Nephron (organoid): ENCODE measurements around the gene APMAP.

Source experiments
- H3K27ac Mint-ChIP-seq, 3 experiments: 2 replicates each; pipeline ENCODE4 v1.8.0; 2020; ENCODE audit warnings: mixed read lengths in 3 of 3, mild to moderate bottlenecking in 2 of 3, moderate library complexity in 1 of 3
- H3K27me3 Mint-ChIP-seq: 2 replicates; pipeline ENCODE4 v1.8.0; 2021; ENCODE audit warnings: low read depth, mild to moderate bottlenecking, moderate library complexity, mixed read lengths
- H3K36me3 Mint-ChIP-seq: 2 replicates; pipeline ENCODE4 v1.8.0; 2020; ENCODE audit warnings: low read depth, mixed read lengths
- H3K4me1 Mint-ChIP-seq: 2 replicates; pipeline ENCODE4 v1.8.0; 2020; ENCODE audit warnings: mixed read lengths
- H3K4me3 Mint-ChIP-seq, 3 experiments: 2 replicates each; pipeline ENCODE4 v1.8.0; 2020; ENCODE audit warnings: mild to moderate bottlenecking in 3 of 3, mixed read lengths in 3 of 3, moderate library complexity in 2 of 3
- H3K9me3 Mint-ChIP-seq: 2 replicates; pipeline ENCODE4 v1.8.0; 2020; ENCODE audit warnings: mixed read lengths
- TF ChIP-seq, protein P1 (sequence below), 3 experiments: fragments of 200-600 bp; sonication (generic); IDR thresholded peaks; one replicate each; pipeline ENCODE4 v1.5.0; 2021; ENCODE audit warnings: antibody characterized with exemption in 3 of 3; ENCODE audit not compliant: unreplicated experiment in 3 of 3

The APMAP gene

DNA sequence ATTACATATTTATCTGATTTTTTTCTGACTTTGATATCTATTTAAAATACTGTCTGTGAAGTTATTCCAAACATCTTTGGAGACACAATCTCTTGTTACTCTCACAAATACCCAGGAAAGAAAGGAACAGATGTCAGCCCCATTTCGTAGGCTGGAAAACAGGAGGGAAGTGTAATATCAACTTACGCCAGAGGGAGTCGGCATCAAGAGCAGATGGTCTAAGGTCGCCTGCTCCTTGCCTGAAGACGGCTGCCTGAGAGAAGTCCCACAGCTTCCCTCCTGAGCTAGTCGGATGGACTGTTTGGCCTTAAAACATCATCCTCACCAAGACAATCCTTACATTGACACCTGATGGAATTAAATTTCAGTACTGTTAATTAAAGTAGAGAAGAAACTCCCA, 30.0 kb downstream of the APMAP start:
- peaks cover 23% of the 10 kb centered on the region for H3K4me1 Mint-ChIP-seq
- peaks cover 37% of the 10 kb centered on the region for H3K36me3 Mint-ChIP-seq
- TF ChIP-seq, protein P1, sequence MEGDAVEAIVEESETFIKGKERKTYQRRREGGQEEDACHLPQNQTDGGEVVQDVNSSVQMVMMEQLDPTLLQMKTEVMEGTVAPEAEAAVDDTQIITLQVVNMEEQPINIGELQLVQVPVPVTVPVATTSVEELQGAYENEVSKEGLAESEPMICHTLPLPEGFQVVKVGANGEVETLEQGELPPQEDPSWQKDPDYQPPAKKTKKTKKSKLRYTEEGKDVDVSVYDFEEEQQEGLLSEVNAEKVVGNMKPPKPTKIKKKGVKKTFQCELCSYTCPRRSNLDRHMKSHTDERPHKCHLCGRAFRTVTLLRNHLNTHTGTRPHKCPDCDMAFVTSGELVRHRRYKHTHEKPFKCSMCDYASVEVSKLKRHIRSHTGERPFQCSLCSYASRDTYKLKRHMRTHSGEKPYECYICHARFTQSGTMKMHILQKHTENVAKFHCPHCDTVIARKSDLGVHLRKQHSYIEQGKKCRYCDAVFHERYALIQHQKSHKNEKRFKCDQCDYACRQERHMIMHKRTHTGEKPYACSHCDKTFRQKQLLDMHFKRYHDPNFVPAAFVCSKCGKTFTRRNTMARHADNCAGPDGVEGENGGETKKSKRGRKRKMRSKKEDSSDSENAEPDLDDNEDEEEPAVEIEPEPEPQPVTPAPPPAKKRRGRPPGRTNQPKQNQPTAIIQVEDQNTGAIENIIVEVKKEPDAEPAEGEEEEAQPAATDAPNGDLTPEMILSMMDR (IDR thresholded peaks at IDR 0.05; ENCODE audit: unreplicated experiment in 3 of 3), result no peak
- H3K9me3 Mint-ChIP-seq, result no peaks in the 10 kb centered on the region
- H3K4me3 Mint-ChIP-seq, result no peak overlapping the region
- H3K27ac Mint-ChIP-seq, result no peak overlapping the region
- no peaks in the 10 kb centered on the region for H3K27me3 Mint-ChIP-seq

DNA sequence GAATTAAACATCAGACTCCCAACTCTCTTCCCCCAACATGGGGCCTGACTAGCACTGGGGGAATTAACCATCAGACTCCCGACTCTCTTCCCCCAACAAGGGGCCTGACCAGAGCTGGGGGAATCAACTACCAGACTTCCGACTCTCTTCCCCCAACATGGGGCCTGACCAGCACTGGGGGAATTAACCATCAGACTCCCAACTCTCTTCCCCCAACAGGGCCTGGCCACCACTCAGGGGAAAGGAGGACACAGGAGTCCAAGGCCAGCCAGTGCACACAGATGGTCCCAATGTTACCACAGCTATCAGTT, 30.4 kb downstream of the APMAP start:
- Mint-ChIP-seq H3K27ac (no peak overlapping the region), H3K9me3 (no peaks in the 10 kb centered on the region), H3K27me3 (no peaks in the 10 kb centered on the region), H3K4me3 (no peak overlapping the region), H3K36me3 (peaks cover 33% of the 10 kb centered on the region), H3K4me1 (peaks cover 23% of the 10 kb centered on the region)
- TF ChIP-seq, protein P1 (IDR thresholded peaks at IDR 0.05; ENCODE audit: unreplicated experiment in 3 of 3), result no peak

DNA sequence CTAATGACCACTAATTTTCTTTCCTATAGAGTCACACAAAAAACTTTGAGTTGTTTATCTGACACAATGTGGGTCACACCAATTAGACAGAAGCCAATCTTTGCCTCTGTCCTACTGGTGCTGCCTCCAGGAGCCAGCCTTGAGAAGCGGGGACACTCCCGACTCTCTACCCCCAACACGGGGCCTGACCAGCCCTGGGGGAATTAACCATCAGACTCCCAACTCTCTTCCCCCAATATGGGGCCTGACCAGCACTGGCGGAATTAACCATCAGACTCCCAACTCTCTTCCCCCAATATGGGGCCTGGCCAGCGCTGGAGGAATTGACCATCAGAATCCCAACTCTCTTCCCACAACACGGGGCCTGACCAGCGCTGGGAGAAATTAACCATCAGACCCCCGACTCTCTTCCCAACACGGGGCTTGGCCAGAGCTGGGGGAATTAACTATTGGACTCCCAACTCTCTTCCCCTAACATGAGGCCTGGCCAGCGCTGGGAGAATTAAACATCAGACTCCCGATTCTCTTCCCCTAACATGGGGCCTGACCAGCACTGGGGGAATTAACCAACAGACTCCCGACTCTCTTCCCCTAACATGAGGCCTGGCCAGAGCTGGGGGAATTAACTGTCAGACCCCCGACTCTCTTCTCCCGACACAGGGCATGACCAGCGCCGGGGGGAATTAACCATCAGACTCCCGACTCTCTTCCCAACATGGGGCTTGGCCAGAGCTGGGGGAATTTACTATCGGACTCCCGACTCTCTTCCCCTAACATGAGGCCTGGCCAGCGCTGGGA, 31.0 kb downstream of the APMAP start:
- Mint-ChIP-seq H3K4me1 (peaks cover 23% of the 10 kb centered on the region), H3K9me3 (no peaks in the 10 kb centered on the region), H3K4me3 (no peak overlapping the region), H3K27me3 (no peaks in the 10 kb centered on the region), H3K36me3 (peaks cover 33% of the 10 kb centered on the region), H3K27ac (no peak overlapping the region)
- TF ChIP-seq, protein P1 (IDR thresholded peaks at IDR 0.05; ENCODE audit: unreplicated experiment in 3 of 3), result no peak

DNA sequence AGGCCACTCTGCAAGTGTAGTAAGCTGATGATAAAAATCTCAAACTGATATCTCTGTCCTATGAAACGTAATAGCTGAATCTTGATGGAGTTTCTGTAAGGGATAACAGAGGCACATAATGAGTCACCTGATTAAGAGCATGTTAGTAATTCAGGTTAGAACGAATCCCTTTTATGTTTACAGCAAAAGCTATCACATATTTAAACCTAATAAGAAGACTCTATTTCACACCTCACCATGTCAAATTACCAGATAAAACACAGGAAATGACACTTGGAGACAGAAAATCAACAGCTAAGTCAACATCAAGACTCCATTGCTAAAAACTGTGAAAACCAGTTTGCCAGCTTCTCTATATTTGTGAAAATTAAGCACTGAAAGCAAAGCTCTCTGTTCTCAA, 31.7 kb downstream of the APMAP start:
- H3K4me1 Mint-ChIP-seq, result peaks cover 23% of the 10 kb centered on the region
- TF ChIP-seq, protein P1 (IDR thresholded peaks at IDR 0.05; ENCODE audit: unreplicated experiment in 3 of 3), result no peak
- no peaks in the 10 kb centered on the region for H3K9me3 Mint-ChIP-seq
- H3K27ac Mint-ChIP-seq, result no peak overlapping the region
- peaks cover 29% of the 10 kb centered on the region for H3K36me3 Mint-ChIP-seq
- no peaks in the 10 kb centered on the region for H3K27me3 Mint-ChIP-seq
- no peak overlapping the region for H3K4me3 Mint-ChIP-seq

DNA sequence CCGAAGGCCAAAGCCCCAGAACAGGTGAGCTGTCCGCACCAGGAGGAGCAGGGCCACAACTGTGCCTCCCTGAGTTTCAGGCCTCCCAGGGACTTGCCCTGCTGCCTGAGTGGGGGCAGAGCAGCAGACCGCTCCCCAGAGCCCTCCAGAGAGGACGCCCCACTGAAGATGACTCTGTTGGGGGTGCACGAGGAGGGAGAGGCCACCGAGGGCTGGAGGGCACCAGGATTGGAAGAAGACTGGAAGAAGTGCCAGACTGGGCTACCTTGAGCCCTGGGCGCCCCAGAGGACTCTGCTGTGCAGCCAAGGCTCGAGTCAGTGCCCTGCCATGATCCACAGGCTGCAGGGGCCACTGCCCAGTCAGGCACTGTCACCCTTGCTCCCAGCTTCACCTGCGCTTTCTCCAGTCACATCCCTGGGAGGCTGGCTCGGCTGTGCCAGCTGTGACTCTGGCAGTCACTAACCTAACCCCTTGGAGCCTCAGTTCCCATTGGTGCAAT, 32.2 kb downstream of the APMAP start:
- TF ChIP-seq, protein P1 (IDR thresholded peaks at IDR 0.05; ENCODE audit: unreplicated experiment in 3 of 3), result no peak
- Mint-ChIP-seq H3K27me3 (no peaks in the 10 kb centered on the region), H3K36me3 (peaks cover 29% of the 10 kb centered on the region), H3K27ac (no peak overlapping the region), H3K4me1 (peaks cover 23% of the 10 kb centered on the region), H3K4me3 (no peak overlapping the region), H3K9me3 (no peaks in the 10 kb centered on the region)
